HG02840 (cell line): Measurements from ENCODE around the gene TIAM2.
"Not testable (repeated sequence)": the region's sequence is repeated elsewhere in the genome, so short reads cannot be mapped to it uniquely, and the experiment has no call there.

Experiments used
- ATAC-seq: cut with Tn5 transposase; IDR thresholded peaks from one replicate; pipeline ENCODE4 v1.9.1; 2021; ENCODE audit warnings: mild to moderate bottlenecking, moderate library complexity, moderate number of reproducible peaks; ENCODE audit not compliant: unreplicated experiment, low FRiP score

The TIAM2 gene

GRCh38 chr6:155248008-155249001 is 253.2 kb downstream of the TIAM2 start:
- no peak for ATAC-seq

- no peak for ATAC-seq
These were observed 255.7 kb downstream of the TIAM2 start for GRCh38 chr6:155250701-155251381.

GRCh38 chr6:155252581-155252980 is 257.5 kb downstream of the TIAM2 start:
- ATAC-seq: no peak

- ATAC-seq: no peak
These were observed 258.2 kb downstream of the TIAM2 start for GRCh38 chr6:155253337-155253736.

GRCh38 chr6:155254139-155254538 is 259.0 kb downstream of the TIAM2 start:
- ATAC-seq: no peak

- ATAC-seq: no peak
These were observed 261.1 kb downstream of the TIAM2 start for GRCh38 chr6:155256122-155256795.

GRCh38 chr6:155257796-155258195 is 262.7 kb downstream of the TIAM2 start:
- no peak for ATAC-seq

GRCh38 chr6:155259204-155259603 is 264.1 kb downstream of the TIAM2 start:
- no peak for ATAC-seq

GRCh38 chr6:155259897-155260296 is 264.8 kb downstream of the TIAM2 start:
- no peak for ATAC-seq

- ATAC-seq: no peak
These were observed 265.6 kb downstream of the TIAM2 start for GRCh38 chr6:155260686-155261085.

- ATAC-seq: no peak
These were observed 266.2 kb downstream of the TIAM2 start for GRCh38 chr6:155261111-155261900.

GRCh38 chr6:155262655-155263054 is 267.5 kb downstream of the TIAM2 start:
- no peak for ATAC-seq

- ATAC-seq: no peak
These were observed 268.4 kb downstream of the TIAM2 start, which contains the start of gene CLDN20 for GRCh38 chr6:155263373-155264063. TSS of gene CLDN20 (plus strand) at chr6:155264013. CDS start at chr6:155275720, 11,707 bp downstream.

- ATAC-seq: no peak
These were observed 269.7 kb downstream of the TIAM2 start for GRCh38 chr6:155264693-155265320.

GRCh38 chr6:155265843-155266535 is 270.9 kb downstream of the TIAM2 start:
- no peak for ATAC-seq

GRCh38 chr6:155267411-155267810 is 272.3 kb downstream of the TIAM2 start:
- ATAC-seq: no peak

GRCh38 chr6:155268088-155268867 is 273.2 kb downstream of the TIAM2 start:
- ATAC-seq: not testable (repeated sequence)

GRCh38 chr6:155269765-155270164 is 274.6 kb downstream of the TIAM2 start:
- no peak for ATAC-seq
